Mammary epithelial cell (primary cell): ENCODE data around the gene ARIH1.

Source experiments
- EZH2 ChIP-seq: IDR thresholded peaks from 2 replicates; pipeline ENCODE4 v1.6.1; 2012; ENCODE audit warnings: low read length, inconsistent platforms, borderline replicate concordance
- TF ChIP-seq, protein P1 (sequence below), 2 donors: IDR thresholded peaks in 1 of 2; conservative IDR thresholded peaks in 1 of 2; 2 replicates each; pipeline ENCODE4 v1.5.1; 2011 to 2012; ENCODE audit warnings: inconsistent platforms in 2 of 2, low read length in 2 of 2, mild to moderate bottlenecking in 2 of 2, control low read depth in 1 of 2, low read depth in 1 of 2; ENCODE audit not compliant: insufficient read depth in 1 of 2; ENCODE audit errors: extremely low read depth in 1 of 2

DNA sequence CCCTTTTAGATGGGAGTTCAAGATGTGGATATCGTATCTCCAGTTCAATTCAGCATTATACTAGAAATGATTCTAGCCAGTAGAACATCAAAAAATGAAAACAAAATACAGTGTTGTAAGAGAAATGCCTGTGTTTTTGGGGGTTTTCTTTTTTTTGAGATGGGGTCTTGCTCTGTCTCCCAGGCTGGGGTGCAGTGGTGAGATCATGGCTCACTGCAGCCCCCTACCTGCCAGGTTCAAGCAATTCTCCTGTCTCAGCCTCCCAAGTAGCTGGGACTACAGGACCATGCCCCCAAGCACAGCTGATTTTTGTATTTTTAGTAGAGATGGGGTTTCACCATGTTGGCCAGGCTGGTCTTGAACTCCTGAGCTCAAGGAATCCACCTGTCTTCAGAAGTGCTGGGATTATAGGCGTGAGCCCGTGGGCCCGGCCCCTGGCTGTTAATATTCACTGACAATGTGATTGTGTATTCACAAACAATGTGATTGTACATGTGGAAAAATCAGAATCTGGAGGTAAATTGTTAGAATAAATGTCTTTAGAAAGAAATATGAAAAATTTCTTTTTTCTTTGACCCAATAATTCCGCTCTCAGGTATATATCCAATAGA lies 59.0 kb downstream of the ARIH1 start:
- TF ChIP-seq, protein P1, sequence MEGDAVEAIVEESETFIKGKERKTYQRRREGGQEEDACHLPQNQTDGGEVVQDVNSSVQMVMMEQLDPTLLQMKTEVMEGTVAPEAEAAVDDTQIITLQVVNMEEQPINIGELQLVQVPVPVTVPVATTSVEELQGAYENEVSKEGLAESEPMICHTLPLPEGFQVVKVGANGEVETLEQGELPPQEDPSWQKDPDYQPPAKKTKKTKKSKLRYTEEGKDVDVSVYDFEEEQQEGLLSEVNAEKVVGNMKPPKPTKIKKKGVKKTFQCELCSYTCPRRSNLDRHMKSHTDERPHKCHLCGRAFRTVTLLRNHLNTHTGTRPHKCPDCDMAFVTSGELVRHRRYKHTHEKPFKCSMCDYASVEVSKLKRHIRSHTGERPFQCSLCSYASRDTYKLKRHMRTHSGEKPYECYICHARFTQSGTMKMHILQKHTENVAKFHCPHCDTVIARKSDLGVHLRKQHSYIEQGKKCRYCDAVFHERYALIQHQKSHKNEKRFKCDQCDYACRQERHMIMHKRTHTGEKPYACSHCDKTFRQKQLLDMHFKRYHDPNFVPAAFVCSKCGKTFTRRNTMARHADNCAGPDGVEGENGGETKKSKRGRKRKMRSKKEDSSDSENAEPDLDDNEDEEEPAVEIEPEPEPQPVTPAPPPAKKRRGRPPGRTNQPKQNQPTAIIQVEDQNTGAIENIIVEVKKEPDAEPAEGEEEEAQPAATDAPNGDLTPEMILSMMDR (conservative IDR thresholded peaks at IDR 0.05 in 1 of 2, IDR thresholded peaks at IDR 0.05 in 1 of 2; ENCODE audit: extremely low read depth in 1 of 2, insufficient read depth in 1 of 2, low read depth in 1 of 2, low read length in 2 of 2) = peak in 1 of 2 donors; percentile 49
- TF ChIP-seq EZH2 = no peak
